Measurements from ENCODE around the gene CDCA4.
A peak's percentile ranks its signal among the peaks of the same experiment; 100 is the strongest.

CDCA4 gene

GRCh38 chr14:105015905-105016304 lies 5.0 kb downstream of the CDCA4 start:
- DNase-seq, result no peak
- peaks cover 96% of the 10 kb centered on the region for H4K20me1 ChIP-seq (ENCODE audit: insufficient read depth, low read length)
- TF ChIP-seq CTCF (IDR thresholded peaks at IDR 0.05; ENCODE audit: borderline replicate concordance, extremely low read depth, low read length, poor library complexity, severe bottlenecking) (no peak), EZH2 (IDR thresholded peaks at IDR 0.05; ENCODE audit: borderline replicate concordance, low read depth, low read length, severe bottlenecking) (no peak)
- H3K9ac ChIP-seq (ENCODE audit: low read depth, low read length), result peak overlapping the region; percentile 4; the same call in 1 of the 2 replicates
- peak overlapping the region; percentile 43; the same call in 1 of the 2 replicates for H3K4me2 ChIP-seq (ENCODE audit: insufficient read depth, low read length)
- no peaks in the 10 kb centered on the region for H3K27me3 ChIP-seq (ENCODE audit: insufficient read depth, low read length, poor library complexity)
- H2AFZ ChIP-seq (ENCODE audit: low read depth, low read length), result no peak overlapping the region
- peaks cover 100% of the 10 kb centered on the region for H3K79me2 ChIP-seq (ENCODE audit: insufficient read depth, low read length)
- no peak overlapping the region for H3K27ac ChIP-seq (ENCODE audit: low read length)
- H3K4me1 ChIP-seq (ENCODE audit: insufficient read depth, low read length), result peaks cover 43% of the 10 kb centered on the region
- H3K9me3 ChIP-seq (ENCODE audit: insufficient read depth, low read length, severe bottlenecking), result no peaks in the 10 kb centered on the region
- H3K36me3 ChIP-seq (ENCODE audit: insufficient read depth, low read length), result peaks cover 88% of the 10 kb centered on the region
- no peak for ATAC-seq (ENCODE audit: insufficient read depth, low read depth)
- H3K4me3 ChIP-seq (ENCODE audit: low read depth in 1 of 2, low read length in 2 of 2), result no peak overlapping the region

- TF ChIP-seq EZH2 (IDR thresholded peaks at IDR 0.05; ENCODE audit: borderline replicate concordance, low read depth, low read length, severe bottlenecking) (no peak), CTCF (IDR thresholded peaks at IDR 0.05; ENCODE audit: borderline replicate concordance, extremely low read depth, low read length, poor library complexity, severe bottlenecking) (no peak)
- no peak for ATAC-seq (ENCODE audit: insufficient read depth, low read depth)
- Histone ChIP-seq H3K27me3 (ENCODE audit: insufficient read depth, low read length, poor library complexity) (no peaks in the 10 kb centered on the region), H3K27ac (ENCODE audit: low read length) (no peak overlapping the region), H3K4me1 (ENCODE audit: insufficient read depth, low read length) (peaks cover 43% of the 10 kb centered on the region), H3K36me3 (ENCODE audit: insufficient read depth, low read length) (peaks cover 91% of the 10 kb centered on the region), H3K9ac (ENCODE audit: low read depth, low read length) (no peak overlapping the region), H2AFZ (ENCODE audit: low read depth, low read length) (no peak overlapping the region), H4K20me1 (ENCODE audit: insufficient read depth, low read length) (peaks cover 100% of the 10 kb centered on the region), H3K9me3 (ENCODE audit: insufficient read depth, low read length, severe bottlenecking) (no peaks in the 10 kb centered on the region), H3K4me2 (ENCODE audit: insufficient read depth, low read length) (peak overlapping the region; percentile 3; the same call in 1 of the 2 replicates), H3K79me2 (ENCODE audit: insufficient read depth, low read length) (peaks cover 100% of the 10 kb centered on the region), H3K4me3 (ENCODE audit: low read depth in 1 of 2, low read length in 2 of 2) (no peak overlapping the region)
- no peak for DNase-seq
Observed at GRCh38 chr14:105015242-105015641, 5.6 kb downstream of the CDCA4 start.

- peaks cover 40% of the 10 kb centered on the region for H3K4me1 ChIP-seq (ENCODE audit: insufficient read depth, low read length)
- H3K36me3 ChIP-seq (ENCODE audit: insufficient read depth, low read length), result peaks cover 91% of the 10 kb centered on the region
- H2AFZ ChIP-seq (ENCODE audit: low read depth, low read length), result no peak overlapping the region
- H4K20me1 ChIP-seq (ENCODE audit: insufficient read depth, low read length), result peaks cover 100% of the 10 kb centered on the region
- H3K4me3 ChIP-seq (ENCODE audit: low read depth in 1 of 2, low read length in 2 of 2), result no peak overlapping the region
- H3K79me2 ChIP-seq (ENCODE audit: insufficient read depth, low read length), result peaks cover 100% of the 10 kb centered on the region
- DNase-seq (no peak), ATAC-seq (ENCODE audit: insufficient read depth, low read depth) (no peak)
- no peaks in the 10 kb centered on the region for H3K9me3 ChIP-seq (ENCODE audit: insufficient read depth, low read length, severe bottlenecking)
- TF ChIP-seq CTCF (IDR thresholded peaks at IDR 0.05; ENCODE audit: borderline replicate concordance, extremely low read depth, low read length, poor library complexity, severe bottlenecking) (no peak), EZH2 (IDR thresholded peaks at IDR 0.05; ENCODE audit: borderline replicate concordance, low read depth, low read length, severe bottlenecking) (no peak)
- H3K27ac ChIP-seq (ENCODE audit: low read length), result no peak overlapping the region
- 0 out of 2 replicates have a peak overlapping the region, but pooled peaks have one; percentile 13 for H3K4me2 ChIP-seq (ENCODE audit: insufficient read depth, low read length)
- H3K27me3 ChIP-seq (ENCODE audit: insufficient read depth, low read length, poor library complexity), result no peaks in the 10 kb centered on the region
- no peak overlapping the region for H3K9ac ChIP-seq (ENCODE audit: low read depth, low read length)
Observed at GRCh38 chr14:105014631-105015030, 6.3 kb downstream of the CDCA4 start.
